RWPE2 (cell line): Measurements from ENCODE around the gene AKR1C3.
A peak's percentile ranks its signal among the peaks of the same experiment; 100 is the strongest.

Source experiments
- ATAC-seq: fragments of 200-7000 bp; cut with Tn5 transposase; 3 replicates; pipeline ENCODE4 v1.9.1; 2021; ENCODE audit warnings: low read depth
- DNase-seq: peaks from one replicate; pipeline ENCODE4 v3.0.0-alpha.2; 2020; ENCODE audit warnings: low spot score
- H3K27ac ChIP-seq: fragments of 450-650 bp; 2 replicates; pipeline ENCODE4 v1.5.1; 2017; ENCODE audit warnings: mild to moderate bottlenecking; ENCODE audit not compliant: poor library complexity, severe bottlenecking
- H3K27me3 ChIP-seq: fragments of 250-450 bp; sonication (Bioruptor Pico); 2 replicates; pipeline ENCODE4 v1.5.1; 2021; ENCODE audit warnings: mild to moderate bottlenecking, moderate library complexity; ENCODE audit not compliant: insufficient read depth, poor library complexity, severe bottlenecking
- H3K36me3 ChIP-seq: fragments of 250-450 bp; sonication (Bioruptor Pico); 2 replicates; pipeline ENCODE4 v1.5.1; 2020; ENCODE audit warnings: low read depth, mild to moderate bottlenecking, moderate library complexity
- H3K4me1 ChIP-seq: fragments of 250-450 bp; sonication (Bioruptor Pico); 2 replicates; pipeline ENCODE4 v1.5.1; 2021; ENCODE audit warnings: mild to moderate bottlenecking, moderate library complexity; ENCODE audit not compliant: insufficient read depth, poor library complexity, severe bottlenecking
- H3K4me3 ChIP-seq: fragments of 250-450 bp; sonication (Bioruptor Pico); 2 replicates; pipeline ENCODE4 v1.5.1; 2021; ENCODE audit warnings: mild to moderate bottlenecking, moderate library complexity; ENCODE audit not compliant: severe bottlenecking
- H3K9me3 ChIP-seq: fragments of 250-450 bp; sonication (Bioruptor Pico); 2 replicates; pipeline ENCODE4 v1.5.1; 2021; ENCODE audit warnings: mild to moderate bottlenecking, moderate library complexity; ENCODE audit not compliant: severe bottlenecking
- CTCF ChIP-seq: fragments of 450-650 bp; IDR thresholded peaks from one replicate; pipeline ENCODE4 v1.5.1; 2017; ENCODE audit warnings: mild to moderate bottlenecking, moderate library complexity; ENCODE audit not compliant: poor library complexity, severe bottlenecking

The AKR1C3 gene

GRCh38 chr10:5071411-5072198 is 22.6 kb upstream of the AKR1C3 start:
- TF ChIP-seq CTCF, result no peak
- no peaks in the 10 kb centered on the region for H3K36me3 ChIP-seq
- H3K27ac ChIP-seq, result peak overlapping the region; percentile 2
- DNase-seq (no peak), ATAC-seq (peak; percentile 21; the same call in 1 of the 3 replicates)
- H3K4me1 ChIP-seq, result peaks cover 3% of the 10 kb centered on the region
- H3K27me3 ChIP-seq, result no peaks in the 10 kb centered on the region
- no peaks in the 10 kb centered on the region for H3K9me3 ChIP-seq
- H3K4me3 ChIP-seq, result no peak overlapping the region

- peaks cover 3% of the 10 kb centered on the region for H3K4me1 ChIP-seq
- DNase-seq (no peak), ATAC-seq (no peak)
- no peak overlapping the region for H3K27ac ChIP-seq
- H3K36me3 ChIP-seq, result no peaks in the 10 kb centered on the region
- no peaks in the 10 kb centered on the region for H3K9me3 ChIP-seq
- no peak for TF ChIP-seq CTCF
- H3K4me3 ChIP-seq, result no peak overlapping the region
- no peaks in the 10 kb centered on the region for H3K27me3 ChIP-seq
Measured at GRCh38 chr10:5073659-5074058, 20.6 kb upstream of the AKR1C3 start.

GRCh38 chr10:5076615-5077014 is 17.6 kb upstream of the AKR1C3 start:
- Histone ChIP-seq H3K4me1 (peaks cover 8% of the 10 kb centered on the region), H3K27ac (no peak overlapping the region), H3K27me3 (no peaks in the 10 kb centered on the region), H3K36me3 (no peaks in the 10 kb centered on the region), H3K9me3 (no peaks in the 10 kb centered on the region), H3K4me3 (no peak overlapping the region)
- ATAC-seq, result no peak
- no peak for DNase-seq
- TF ChIP-seq CTCF, result no peak

GRCh38 chr10:5078547-5079180 is 15.6 kb upstream of the AKR1C3 start:
- no peak for TF ChIP-seq CTCF
- H3K27ac ChIP-seq, result no peak overlapping the region

More at GRCh38 chr10:5078547-5079180, 15.6 kb upstream of the AKR1C3 start:
- DNase-seq, result no peak
- Histone ChIP-seq H3K36me3 (no peaks in the 10 kb centered on the region), H3K4me1 (peaks cover 5% of the 10 kb centered on the region), H3K27me3 (no peaks in the 10 kb centered on the region), H3K4me3 (no peak overlapping the region), H3K9me3 (no peaks in the 10 kb centered on the region)
- peak; percentile 70; the same call in 2 of the 3 replicates for ATAC-seq
